Bronchial epithelial cell (primary cell): ENCODE measurements around the gene MMP28. TPM values are rescaled to one million over a fixed set of nuclear protein-coding genes. Genes with fewer than 3 reads are reported as not detected.

ENCODE experiments used
- DNase-seq: peaks from one replicate; pipeline ENCODE4 v3.0.0-alpha.2; 2010; ENCODE audit warnings: low read depth
- FAIRE-seq: peaks from 2 replicates; lab custom pipeline; 2011; peaks lifted over from hg19 to GRCh38; lab: Jason Lieb, UNC
- H3K27me3 ChIP-seq: 2 replicates; pipeline ENCODE4 v1.5.1; 2011; ENCODE audit warnings: low read length; ENCODE audit not compliant: control insufficient read depth, insufficient read depth
- H3K36me3 ChIP-seq: 2 replicates; pipeline ENCODE4 v1.5.1; 2011; ENCODE audit warnings: low read length; ENCODE audit not compliant: control insufficient read depth, insufficient read depth
- H3K4me3 ChIP-seq: 2 replicates; pipeline ENCODE4 v1.5.1; 2011; ENCODE audit warnings: mild to moderate bottlenecking, low read depth, low read length, control low read depth
- CTCF ChIP-seq: IDR thresholded peaks from 2 replicates; pipeline ENCODE4 v1.5.1; 2011; ENCODE audit warnings: mild to moderate bottlenecking, moderate library complexity, low read length, control low read depth, inconsistent platforms; ENCODE audit not compliant: insufficient read depth, severe bottlenecking
- total RNA-seq: library from RNA; depleted of rRNA; stranded (reverse); fragments of >200 nt; gene quantifications from 2 replicates; pipeline ENCODE4 v1.2.1, GENCODE V29; 2014

MMP28 gene
- total RNA-seq, 1 donor from 2014 or later: 42.6 TPM

- FAIRE-seq (no peak), DNase-seq (no peak)
- TF ChIP-seq CTCF: no peak
- Histone ChIP-seq H3K4me3 (no peak overlapping the region), H3K36me3 (peaks cover 6% of the 10 kb centered on the region), H3K27me3 (no peaks in the 10 kb centered on the region)
These were observed 17.0 kb upstream of the MMP28 start for GRCh38 chr17:35812456-35812855.

DNA sequence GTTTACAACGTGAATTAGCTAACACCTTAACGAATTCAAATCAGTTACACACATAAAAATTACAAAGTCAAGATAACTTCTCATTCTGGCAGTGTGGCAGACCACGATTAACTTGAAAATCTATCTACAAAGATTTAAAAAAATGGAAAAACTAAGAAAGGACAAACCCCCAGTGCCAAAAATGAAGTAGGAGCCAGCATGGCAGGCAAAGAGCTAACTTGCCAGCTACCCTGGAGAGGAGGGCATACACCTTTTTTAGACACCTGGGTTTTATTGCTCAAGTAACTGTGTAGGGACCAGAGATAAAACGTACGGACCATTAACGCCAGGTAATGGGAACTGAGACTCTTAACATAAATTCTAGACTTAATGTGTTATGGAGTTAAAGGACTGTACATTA, 16.3 kb upstream of the MMP28 start:
- H3K36me3 ChIP-seq: peaks cover 2% of the 10 kb centered on the region
- FAIRE-seq (no peak), DNase-seq (no peak)
- no peak for TF ChIP-seq CTCF
- no peaks in the 10 kb centered on the region for H3K27me3 ChIP-seq
- H3K4me3 ChIP-seq: no peak overlapping the region

GRCh38 chr17:35809855-35810461, 14.5 kb upstream of the MMP28 start:
- no peaks in the 10 kb centered on the region for H3K36me3 ChIP-seq
- DNase-seq: peak; percentile 33
- no peak for TF ChIP-seq CTCF
- FAIRE-seq: no peak
- no peaks in the 10 kb centered on the region for H3K27me3 ChIP-seq
- peak overlapping the region; percentile 95 for H3K4me3 ChIP-seq

DNA sequence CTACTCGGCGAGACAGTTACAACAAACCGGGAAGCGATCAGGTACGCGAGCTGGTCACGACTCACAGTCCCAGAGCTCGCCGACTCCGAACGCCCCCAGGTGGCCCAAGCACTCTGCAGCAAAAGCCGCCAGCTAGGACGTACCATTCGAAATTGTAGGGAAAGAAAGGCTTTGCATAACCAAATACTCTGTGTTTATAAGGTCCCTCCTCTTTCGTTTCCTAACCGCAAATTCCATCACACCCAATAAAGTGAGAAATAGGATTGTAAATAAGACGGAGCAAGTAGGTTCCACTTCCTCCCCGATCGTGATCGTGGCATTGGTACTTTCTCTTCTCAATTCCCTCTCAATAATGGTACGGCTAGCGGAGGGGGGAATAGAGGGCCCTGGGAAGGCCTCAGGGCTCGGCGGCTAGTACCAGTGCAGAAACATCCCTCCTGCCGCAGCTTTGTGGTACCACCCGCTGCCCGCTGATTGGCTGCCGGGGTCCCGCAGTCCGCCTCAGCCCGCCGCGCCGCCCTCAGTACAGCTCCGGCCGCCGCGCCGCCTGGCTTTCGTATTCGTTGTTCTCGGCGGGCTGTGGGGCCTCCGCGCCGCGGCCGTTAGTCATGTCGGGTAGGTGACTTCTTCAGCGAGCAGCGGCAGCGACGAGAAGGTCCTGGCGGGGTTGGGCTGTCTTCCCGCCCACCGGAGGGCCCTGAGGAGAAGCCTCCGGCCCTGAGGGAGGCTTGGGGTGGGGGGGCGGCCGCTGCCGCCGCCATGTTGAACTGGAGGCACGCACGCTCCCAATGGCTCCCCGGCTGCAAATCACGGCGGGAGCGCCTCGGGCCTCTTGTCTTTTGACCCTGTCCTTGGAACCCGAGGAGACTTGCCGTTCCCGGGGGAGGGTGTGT, 13.8 kb upstream of the MMP28 start, which contains the start of gene TAF15:
TSS of gene TAF15 (plus strand) at position 523 of the 893 bp plus-strand sequence. CDS start at position 609, 86 bp downstream.
- no peaks in the 10 kb centered on the region for H3K27me3 ChIP-seq
- peak; percentile 85 for TF ChIP-seq CTCF
- DNase-seq: peak; percentile 93
- no peaks in the 10 kb centered on the region for H3K36me3 ChIP-seq
- H3K4me3 ChIP-seq: peak within 1 kb of the TSS; percentile 95
- no peak for FAIRE-seq

DNA sequence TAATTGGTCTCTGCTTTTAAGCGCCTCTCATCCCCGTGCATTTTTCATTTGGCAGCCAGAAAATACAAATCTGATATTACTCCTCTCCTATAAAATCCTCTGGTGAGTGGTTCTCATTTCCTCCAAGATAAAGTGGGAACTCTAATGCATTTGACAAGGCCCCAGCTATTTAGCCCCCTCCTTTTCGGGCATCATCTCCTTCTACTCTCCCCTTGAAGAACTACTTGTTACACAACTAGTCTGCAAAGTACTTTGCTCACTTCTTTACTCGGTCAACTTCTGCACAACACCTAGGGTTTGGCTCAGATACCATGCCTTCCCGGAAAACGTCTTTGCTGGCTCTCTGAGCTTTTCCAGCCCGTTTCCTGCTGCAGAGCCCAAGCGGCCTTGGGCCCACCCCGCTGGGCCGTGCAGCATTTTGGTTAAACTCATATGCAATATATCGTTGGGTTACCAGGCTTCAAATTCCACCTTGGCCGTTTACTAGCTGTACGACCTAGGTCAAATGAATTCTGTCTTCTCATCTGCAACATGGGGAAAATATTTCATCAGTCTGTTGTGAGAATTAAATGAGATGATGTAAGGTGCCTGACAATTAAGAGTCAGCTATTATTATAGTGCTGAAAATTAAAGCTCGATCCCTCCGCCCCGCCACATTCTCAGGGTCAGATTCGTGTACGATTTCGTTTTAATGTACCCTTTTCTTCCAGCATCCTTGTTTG, 13.0 kb upstream of the MMP28 start:
- Histone ChIP-seq H3K4me3 (peak overlapping the region; percentile 95), H3K27me3 (no peaks in the 10 kb centered on the region), H3K36me3 (no peaks in the 10 kb centered on the region)
- FAIRE-seq: no peak
- DNase-seq: no peak
- TF ChIP-seq CTCF: no peak
